NCI-H524 (cell line): Measurements from ENCODE around the gene ANKRD18B.
"Not testable (repeated sequence)": the region's sequence is repeated elsewhere in the genome, so short reads cannot be mapped to it uniquely, and the experiment has no call there.

Experiments
- DNase-seq, 2 experiments: peaks; one replicate each; lab custom pipeline; 2025; lab: John Stamatoyannopoulos, UW

Gene ANKRD18B

GRCh38 chr9:33611358-33611757 is 87.3 kb downstream of the ANKRD18B start:
- no peak for DNase-seq

- DNase-seq = not testable (repeated sequence)
Measured at GRCh38 chr9:33612410-33612809, 88.4 kb downstream of the ANKRD18B start.

- DNase-seq = no peak
Measured at GRCh38 chr9:33614001-33614687, 90.1 kb downstream of the ANKRD18B start.

GRCh38 chr9:33618370-33618769 is 94.3 kb downstream of the ANKRD18B start:
- DNase-seq = not testable (repeated sequence)

DNA sequence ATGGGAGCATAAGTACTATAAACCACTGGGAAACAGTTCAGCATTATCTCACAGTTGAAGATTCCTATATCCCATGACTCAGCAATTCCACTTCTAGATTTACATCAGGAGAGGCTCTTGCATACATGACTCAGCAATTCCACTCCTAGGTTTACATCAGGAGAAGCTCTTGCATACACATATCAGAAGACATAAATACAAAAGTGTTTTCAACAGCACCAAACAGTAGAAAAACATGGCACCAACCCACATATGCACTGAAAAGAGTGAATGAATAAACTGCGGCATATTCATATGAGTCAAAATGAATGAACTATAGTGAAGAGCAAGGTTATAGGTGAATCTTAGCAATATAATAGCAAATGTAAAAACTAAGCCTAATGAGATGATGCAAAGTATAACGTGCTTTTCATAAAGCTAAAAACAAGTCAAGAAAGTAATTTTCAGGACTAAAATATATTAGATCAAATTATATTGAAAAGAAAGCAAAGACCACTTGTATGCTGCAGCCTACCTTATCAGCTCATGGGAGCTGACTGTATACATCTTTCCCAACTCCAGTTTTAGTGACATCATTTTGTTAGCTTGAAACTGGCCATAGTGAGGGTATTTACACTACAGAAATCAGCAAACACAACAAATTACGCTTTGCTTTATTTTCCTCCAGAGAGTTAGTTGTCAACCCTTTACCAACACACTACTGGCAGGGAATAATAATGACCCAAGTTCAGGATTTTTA is 95.8 kb downstream of the ANKRD18B start:
- DNase-seq = no peak

- DNase-seq = no peak
Measured at GRCh38 chr9:33620738-33621439, 96.8 kb downstream of the ANKRD18B start.
